Ishikawa (cell line): ENCODE results near the gene HAPLN2.
A peak's percentile ranks its signal among the peaks of the same experiment; 100 is the strongest.

Experiments used
- CEBPB ChIP-seq: IDR thresholded peaks from 2 replicates; pipeline ENCODE4 v1.6.1; 2012
- CREB1 ChIP-seq: IDR thresholded peaks from 2 replicates; pipeline ENCODE4 v1.6.1; 2012; ENCODE audit warnings: low read depth
- EGR1 ChIP-seq: IDR thresholded peaks from 2 replicates; pipeline ENCODE4 v1.6.1; 2012
- EP300 ChIP-seq: IDR thresholded peaks from 2 replicates; pipeline ENCODE4 v1.6.1; 2012; ENCODE audit warnings: borderline replicate concordance
- FOXM1 ChIP-seq: IDR thresholded peaks from 2 replicates; pipeline ENCODE4 v1.6.1; 2012; ENCODE audit warnings: low read depth, borderline replicate concordance
- NFIC ChIP-seq: IDR thresholded peaks from 2 replicates; pipeline ENCODE4 v1.6.1; 2012
- RAD21 ChIP-seq: IDR thresholded peaks from 2 replicates; pipeline ENCODE4 v1.6.1; 2012; ENCODE audit warnings: low read depth
- REST ChIP-seq: IDR thresholded peaks from 2 replicates; pipeline ENCODE4 v1.6.1; 2012; ENCODE audit warnings: low read depth, mild to moderate bottlenecking
- TAF1 ChIP-seq: IDR thresholded peaks from 2 replicates; pipeline ENCODE4 v1.6.1; 2012; ENCODE audit warnings: low read depth, mild to moderate bottlenecking
- TCF12 ChIP-seq: IDR thresholded peaks from 2 replicates; pipeline ENCODE4 v1.6.1; 2012; ENCODE audit warnings: low read depth
- TEAD4 ChIP-seq: IDR thresholded peaks from 2 replicates; pipeline ENCODE4 v1.6.1; 2012
- USF1 ChIP-seq: IDR thresholded peaks from 2 replicates; pipeline ENCODE4 v1.6.1; 2012
- YY1 ChIP-seq: IDR thresholded peaks from 2 replicates; pipeline ENCODE4 v1.6.1; 2012; ENCODE audit warnings: low read depth
- ZBTB7A ChIP-seq: IDR thresholded peaks from 2 replicates; pipeline ENCODE4 v1.6.1; 2012; ENCODE audit warnings: low read depth
- TF ChIP-seq, protein P1 (sequence below): IDR thresholded peaks from 2 replicates; pipeline ENCODE4 v1.6.1; 2012

Gene HAPLN2

DNA sequence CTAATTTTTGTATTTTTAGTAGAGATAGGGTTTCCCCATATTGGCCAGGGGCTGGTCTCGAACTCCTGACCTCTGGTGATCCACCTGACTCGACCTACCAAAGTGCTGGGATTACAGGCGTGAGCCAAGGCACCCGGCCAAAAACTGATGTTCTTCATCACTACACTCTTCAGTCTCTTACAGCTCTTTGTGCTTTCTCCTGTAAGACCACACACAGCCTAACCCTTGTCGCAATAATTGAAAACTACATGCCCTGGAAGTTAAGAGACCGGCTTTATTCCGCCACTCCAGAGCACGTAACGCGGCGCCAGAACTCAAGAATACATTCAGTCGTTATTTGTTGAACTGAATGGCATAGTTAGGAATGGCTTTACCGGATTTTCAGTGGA is 18.5 kb upstream of the HAPLN2 start:
- TF ChIP-seq RAD21 (no peak), YY1 (no peak), TEAD4 (no peak), USF1 (no peak), EP300 (no peak), FOXM1 (no peak), NFIC (no peak), CEBPB (no peak), TAF1 (no peak)
- TF ChIP-seq, protein P1, sequence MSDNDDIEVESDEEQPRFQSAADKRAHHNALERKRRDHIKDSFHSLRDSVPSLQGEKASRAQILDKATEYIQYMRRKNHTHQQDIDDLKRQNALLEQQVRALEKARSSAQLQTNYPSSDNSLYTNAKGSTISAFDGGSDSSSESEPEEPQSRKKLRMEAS: no peak

- TF ChIP-seq FOXM1 (no peak), TEAD4 (peak; percentile 70), USF1 (peak; percentile 65), CEBPB (no peak; the same call in 1 of the 2 replicates), RAD21 (no peak), NFIC (peak; percentile 49), TCF12 (peak; percentile 73; the same call in 1 of the 2 replicates), REST (no peak), ZBTB7A (no peak), YY1 (peak; percentile 98), TAF1 (peak; percentile 97), EGR1 (peak; percentile 33; the same call in 1 of the 2 replicates), CREB1 (no peak), EP300 (peak; percentile 12; the same call in 1 of the 2 replicates)
- TF ChIP-seq, protein P1: peak; percentile 99
Observed at GRCh38 chr1:156601122-156601830, 17.9 kb upstream of the HAPLN2 start, which contains the start of gene GPATCH4. TSS of gene GPATCH4 (minus strand) at chr1:156601479.

DNA sequence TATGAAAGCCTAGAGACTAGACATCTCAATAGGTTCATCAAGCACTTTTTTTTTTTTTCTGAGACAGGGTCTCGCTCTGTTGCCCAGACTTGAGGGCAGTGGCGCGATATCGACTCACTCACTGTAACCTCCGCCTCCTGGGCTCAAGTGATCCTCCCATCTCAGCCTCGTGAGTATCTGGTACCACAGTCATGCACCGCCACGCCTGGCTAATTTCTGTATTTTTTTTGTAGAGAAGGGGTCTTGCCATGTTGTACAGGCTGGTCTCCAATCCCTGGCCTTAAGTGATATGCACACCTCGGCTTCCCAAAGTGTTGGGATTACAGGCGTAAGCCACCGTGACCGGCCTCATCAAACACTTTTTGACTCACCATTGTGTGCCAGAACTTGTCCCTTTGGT is 17.3 kb upstream of the HAPLN2 start:
- TF ChIP-seq TCF12 (no peak), REST (no peak), CREB1 (no peak), ZBTB7A (no peak), TEAD4 (no peak), CEBPB (no peak), USF1 (no peak), EP300 (no peak), FOXM1 (no peak), TAF1 (no peak), EGR1 (no peak), NFIC (no peak), RAD21 (no peak), YY1 (no peak)
- TF ChIP-seq, protein P1: no peak

- TF ChIP-seq RAD21: peak; percentile 16; the same call in 1 of the 2 replicates
- TF ChIP-seq YY1: no peak
Observed at GRCh38 chr1:156602557-156602993, 16.6 kb upstream of the HAPLN2 start.

GRCh38 chr1:156608036-156608674 is 11.1 kb upstream of the HAPLN2 start:
- TF ChIP-seq RAD21 (peak; percentile 69), TEAD4 (no peak)
